GM12878 (cell line): Measurements from ENCODE around the gene CCNY. TPM values are rescaled to one million over a fixed set of nuclear protein-coding genes. Genes with fewer than 3 reads are reported as not detected.

Experiments used
- ATAC-seq: fragments of 200-7000 bp; cut with Tn5 transposase; 3 replicates; pipeline ENCODE4 v1.9.1; 2020; ENCODE audit warnings: mild to moderate bottlenecking, moderate library complexity
- BruUV-seq: library from RNA; stranded (reverse); fragments of 400-500 nt; replicated peaks from 2 replicates; lab custom pipeline; 2021; lab: Mats Ljungman, UMichigan
- CTCF ChIA-PET: fragments of 300-600 bp; sonication (Branson Sonifier 250); formaldehyde crosslinking; extraction: SDS; loops from one replicate; lab custom pipeline; 2021; ENCODE audit warnings: inconsistent platforms; lab: Yijun Ruan, JAX
- POLR2A ChIA-PET: fragments of 350-600 bp; formaldehyde crosslinking; extraction: SDS; loops from one replicate; lab custom pipeline; 2021; ENCODE audit warnings: inconsistent platforms; lab: Charles Lee
- RAD21 ChIA-PET: fragments of 300-600 bp; sonication (Branson Sonifier 250); formaldehyde crosslinking; loops from one replicate; lab custom pipeline; 2023; ENCODE audit warnings: antibody characterized with exemption; ENCODE audit not compliant: unreplicated experiment; lab: Charles Lee
- SMC1A ChIA-PET: fragments of 300-600 bp; sonication (Branson Sonifier 250); formaldehyde crosslinking; loops from one replicate; lab custom pipeline; 2023; ENCODE audit not compliant: unreplicated experiment, uncharacterized antibody; lab: Charles Lee
- DNase-seq: peaks from one replicate; pipeline ENCODE4 v3.0.0-alpha.2; 2011; ENCODE audit warnings: low read depth, low spot score
- FAIRE-seq: peaks from 3 replicates; lab custom pipeline; 2011; peaks lifted over from hg19 to GRCh38; lab: Jason Lieb, UNC
- H2AFZ ChIP-seq: 2 replicates; pipeline ENCODE4 v1.6.0; 2011; ENCODE audit warnings: low read depth, low read length, control low read depth; ENCODE audit not compliant: control insufficient read depth
- H3K27ac ChIP-seq: 2 replicates; pipeline ENCODE4 v1.5.1; 2011; ENCODE audit warnings: control low read depth; ENCODE audit not compliant: control insufficient read depth, insufficient read depth
- H3K27me3 ChIP-seq, 2 experiments: replicated peaks in 1 of 2; 2 replicates each; pipeline versions ENCODE4 v1.6.0 to v1.6.1; 2011; ENCODE audit warnings: low read length in 1 of 2; ENCODE audit not compliant: control insufficient read depth in 2 of 2, insufficient read depth in 2 of 2
- H3K36me3 ChIP-seq, 2 experiments: 2 replicates each; pipeline ENCODE4 v1.5.1; 2011; ENCODE audit warnings: low read length in 1 of 2; ENCODE audit not compliant: control insufficient read depth in 2 of 2, insufficient read depth in 2 of 2
- H3K4me1 ChIP-seq: 2 replicates; pipeline ENCODE4 v1.6.1; 2011; ENCODE audit warnings: mild to moderate bottlenecking, low read length, moderate library complexity, mixed read lengths; ENCODE audit not compliant: control insufficient read depth, insufficient read depth
- H3K4me2 ChIP-seq: 2 replicates; pipeline ENCODE4 v1.6.0; 2011; ENCODE audit warnings: control low read depth; ENCODE audit not compliant: control insufficient read depth, insufficient read depth
- H3K4me3 ChIP-seq: fragments of 200-600 bp; sonication (generic); 2 replicates; pipeline ENCODE4 v1.5.1; 2016
- H3K79me2 ChIP-seq: 2 replicates; pipeline ENCODE4 v1.6.0; 2011; ENCODE audit warnings: low read length; ENCODE audit not compliant: control insufficient read depth, insufficient read depth
- H3K9ac ChIP-seq: 2 replicates; pipeline ENCODE4 v1.8.0; 2011; ENCODE audit warnings: low read length, control low read depth, mixed read lengths; ENCODE audit not compliant: control insufficient read depth, insufficient read depth
- H3K9me3 ChIP-seq: replicated peaks from 3 replicates; pipeline ENCODE4 v1.5.1; 2011; ENCODE audit warnings: mild to moderate bottlenecking, low read length; ENCODE audit not compliant: control insufficient read depth, insufficient read depth
- H4K20me1 ChIP-seq: 2 replicates; pipeline ENCODE4 v1.6.0; 2011; ENCODE audit not compliant: control insufficient read depth, insufficient read depth
- BHLHE40 ChIP-seq, 2 experiments: fragments of 450-650 bp in 1 of 2; IDR thresholded peaks; 2 replicates each; pipeline ENCODE4 v1.6.1; 2011 to 2017; ENCODE audit warnings: low read depth in 2 of 2, borderline replicate concordance in 1 of 2, improper control_type of control experiment in 1 of 2, low read length in 1 of 2, mild to moderate bottlenecking in 1 of 2
- CREM ChIP-seq: IDR thresholded peaks from 2 replicates; pipeline ENCODE4 v1.6.1; 2014; ENCODE audit warnings: antibody characterized with exemption, low read depth
- CTCF ChIP-seq, 3 experiments: IDR thresholded peaks in 2 of 3; conservative IDR thresholded peaks in 1 of 3; 2 replicates each; pipeline ENCODE4 v1.5.1; 2011; ENCODE audit warnings: low read depth in 3 of 3, low read length in 3 of 3, mild to moderate bottlenecking in 3 of 3, control low read depth in 2 of 3, moderate library complexity in 2 of 3, inconsistent platforms in 1 of 3, mixed read lengths in 1 of 3; ENCODE audit not compliant: control insufficient read depth in 2 of 3, insufficient read depth in 1 of 3; ENCODE audit errors: extremely low read depth in 1 of 3
- EED ChIP-seq: sonication (generic); IDR thresholded peaks from 2 replicates; pipeline ENCODE4 v1.6.1; 2016; ENCODE audit warnings: antibody characterized with exemption, low read depth
- EZH2 ChIP-seq: IDR thresholded peaks from 2 replicates; pipeline ENCODE4 v1.6.1; 2012; ENCODE audit warnings: low read depth, mild to moderate bottlenecking, control low read depth, inconsistent platforms, low read length, borderline replicate concordance; ENCODE audit not compliant: control insufficient read depth
- MLLT1 ChIP-seq: fragments of 450-650 bp; IDR thresholded peaks from 2 replicates; pipeline ENCODE4 v1.6.1; 2016; ENCODE audit warnings: mild to moderate bottlenecking
- MYC ChIP-seq: IDR thresholded peaks from 2 replicates; pipeline ENCODE4 v1.6.1; 2011; ENCODE audit warnings: mild to moderate bottlenecking, low read length, moderate library complexity, inconsistent platforms; ENCODE audit not compliant: insufficient read depth, insufficient replicate concordance, insufficient read length, severe bottlenecking
- RBBP5 ChIP-seq: fragments of 200-600 bp; sonication (generic); conservative IDR thresholded peaks from 2 replicates; pipeline ENCODE4 v1.6.1; 2016
- RUNX3 ChIP-seq: IDR thresholded peaks from 2 replicates; pipeline ENCODE4 v1.6.1; 2012; ENCODE audit warnings: low read length, inconsistent platforms
- SMAD5 ChIP-seq: IDR thresholded peaks from 2 replicates; pipeline ENCODE4 v1.6.1; 2016; ENCODE audit warnings: antibody characterized with exemption, low read depth
- SMC3 ChIP-seq: IDR thresholded peaks from 2 replicates; pipeline ENCODE4 v1.6.1; 2011; ENCODE audit warnings: low read length, improper control_type of control experiment, borderline replicate concordance
- YY1 ChIP-seq: IDR thresholded peaks from 2 replicates; pipeline ENCODE4 v1.6.1; 2011; ENCODE audit warnings: low read depth, mild to moderate bottlenecking, low read length
- ZNF592 ChIP-seq: fragments of 450-650 bp; IDR thresholded peaks from 2 replicates; pipeline ENCODE4 v1.6.1; 2017; ENCODE audit warnings: mild to moderate bottlenecking, moderate library complexity
- WGBS: methylation state at CpG from one replicate; pipeline ENCODE4 v1.1.6; 2016; ENCODE audit warnings: low lambda C conversion rate; ENCODE audit not compliant: insufficient replicate concordance, insufficient coverage; ENCODE audit errors: missing lambda C conversion rate; 5-methylcytosine and 5-hydroxymethylcytosine counted together
- in situ Hi-C: fragments of 300-500 bp; cut with MboI; formaldehyde crosslinking; loops from 9 replicates; pipeline ENCODE4 v1.14.3; 2018; ENCODE audit warnings: mixed read lengths
- intact Hi-C: fragments of 100-400 bp; cut with micrococcal nuclease; formaldehyde crosslinking; loops from one replicate; pipeline ENCODE4 v1.14.2; 2022; ENCODE audit not compliant: unreplicated experiment
- polyA plus RNA-seq, 11 experiments: library from polyadenylated mRNA; depleted of rRNA in 4 of 11; unstranded in 6 of 11; stranded (reverse) in 5 of 11; fragments of >200 nt; fragmentation: Nextera tagmentation in 4 of 11; fragmentation: Illumina TruSeq in 1 of 11; extraction: Ambion mirVana in 4 of 11; extraction: Trizol in 1 of 11; gene quantifications; 1 replicate in 1 of 11; 2 replicates in 10 of 11; pipeline versions ENCODE4 v1.2.1 to v1.2.3, GENCODE V29; 2011 to 2016; ENCODE audit warnings: inconsistent platforms in 2 of 11, missing spikeins in 2 of 11, low read depth in 1 of 11
- total RNA-seq, 4 experiments: library from RNA; depleted of rRNA in 3 of 4; stranded (reverse); fragments of >200 nt in 3 of 4; fragmentation: Illumina TruSeq in 1 of 4; extraction: Trizol in 1 of 4; gene quantifications; 2 replicates each; pipeline versions ENCODE4 v1.2.1 to v1.2.3, GENCODE V29; 2013 to 2021

CCNY gene
- total and polyA plus RNA-seq, 10 of the 15 experiments (the other 5 are each of a cell fraction or from before 2014, with no cell fraction given), result 3.6 to 50.0 (median 26.1) TPM

GRCh38 chr10:35562427-35562826, 226.1 kb downstream of the CCNY start (continued):
- TF ChIP-seq ZNF592, result no peak
- TF ChIP-seq MLLT1, result no peak

- Histone ChIP-seq H3K9ac (no peak overlapping the region), H4K20me1 (peaks cover 3% of the 10 kb centered on the region; the same call in 1 of the 2 replicates), H3K36me3 (peaks cover 2 to 4% of the 10 kb centered on the region in 2 experiments; a peak in 3 of 4 replicates), H3K4me2 (no peak overlapping the region), H3K79me2 (no peaks in the 10 kb centered on the region), H3K4me1 (peaks cover 8% of the 10 kb centered on the region), H3K4me3 (no peak overlapping the region), H3K9me3 (no peaks in the 10 kb centered on the region), H2AFZ (no peak overlapping the region; the same call in 1 of the 2 replicates), H3K27ac (no peak overlapping the region), H3K27me3 (no peaks in the 10 kb centered on the region)
- CTCF ChIA-PET, result interaction anchor here (0.6 to 6.2 kb wide), 52 partner anchors 11 to 1317 kb away, joined by 3 to 35 read pairs (median 4); partner anchors contain the start of gene CREM
- DNase-seq, result peak; percentile 15
- WGBS, result 40% methylated on average over 13 of the region's 13 CpGs
- RAD21 ChIA-PET, result interaction anchor here (0.7 to 2.2 kb wide), 9 partner anchors 37 to 569 kb away, joined by 3 to 12 read pairs (median 4); no protein-coding TSS in a partner anchor
- SMC1A ChIA-PET, result interaction anchor here (0.8 to 3.8 kb wide), 21 partner anchors 9 to 1316 kb away, joined by 3 to 21 read pairs (median 4); no protein-coding TSS in a partner anchor
- in situ Hi-C loops, result loop anchor here (10.0 kb wide), 1 partner anchor 439 kb away; the partner anchor contains the start of gene CREM
- ATAC-seq, result peak; percentile 84
- no TSS peak for BruUV-seq
- intact Hi-C loops, result loop anchor here (2.0 to 10.0 kb wide), 4 partner anchors 186 to 1319 kb away; partner anchors contain the start of gene CREM
- FAIRE-seq, result peak; percentile 80
- POLR2A ChIA-PET, result no interaction called here
- TF ChIP-seq EZH2 (no peak), MYC (no peak), SMC3 (peak; percentile 75), BHLHE40 (IDR thresholded peaks at IDR 0.05; ENCODE audit: borderline replicate concordance in 1 of 2, low read depth in 2 of 2, low read length in 1 of 2) (0 out of 4 replicates have a peak, but pooled peaks of 1 of the 2 experiments have one; percentile 15), RBBP5 (no peak), CTCF (IDR thresholded peaks at IDR 0.05 in 2 of 3, conservative IDR thresholded peaks at IDR 0.05 in 1 of 3; ENCODE audit: control insufficient read depth in 2 of 3, extremely low read depth in 1 of 3, insufficient read depth in 1 of 3, low read depth in 3 of 3, low read length in 3 of 3) (peak; percentile 90 to 100 (median 100)), YY1 (peak; percentile 83), SMAD5 (no peak), EED (0 out of 2 replicates have a peak, but pooled peaks have one; percentile 35), CREM (peak; percentile 40; the same call in 1 of the 2 replicates), RUNX3 (0 out of 2 replicates have a peak, but pooled peaks have one; percentile 26)
These were observed 227.1 kb downstream of the CCNY start for GRCh38 chr10:35563261-35563891.
